GM19023 (cell line): ENCODE results near the gene CTXN1.
"Not testable (repeated sequence)": the region's sequence is repeated elsewhere in the genome, so short reads cannot be mapped to it uniquely, and the experiment has no call there.

Experiments
- ATAC-seq: cut with Tn5 transposase; IDR thresholded peaks from one replicate; pipeline ENCODE4 v1.9.1; 2021; ENCODE audit warnings: mild to moderate bottlenecking, moderate library complexity; ENCODE audit not compliant: unreplicated experiment

CTXN1 gene

DNA sequence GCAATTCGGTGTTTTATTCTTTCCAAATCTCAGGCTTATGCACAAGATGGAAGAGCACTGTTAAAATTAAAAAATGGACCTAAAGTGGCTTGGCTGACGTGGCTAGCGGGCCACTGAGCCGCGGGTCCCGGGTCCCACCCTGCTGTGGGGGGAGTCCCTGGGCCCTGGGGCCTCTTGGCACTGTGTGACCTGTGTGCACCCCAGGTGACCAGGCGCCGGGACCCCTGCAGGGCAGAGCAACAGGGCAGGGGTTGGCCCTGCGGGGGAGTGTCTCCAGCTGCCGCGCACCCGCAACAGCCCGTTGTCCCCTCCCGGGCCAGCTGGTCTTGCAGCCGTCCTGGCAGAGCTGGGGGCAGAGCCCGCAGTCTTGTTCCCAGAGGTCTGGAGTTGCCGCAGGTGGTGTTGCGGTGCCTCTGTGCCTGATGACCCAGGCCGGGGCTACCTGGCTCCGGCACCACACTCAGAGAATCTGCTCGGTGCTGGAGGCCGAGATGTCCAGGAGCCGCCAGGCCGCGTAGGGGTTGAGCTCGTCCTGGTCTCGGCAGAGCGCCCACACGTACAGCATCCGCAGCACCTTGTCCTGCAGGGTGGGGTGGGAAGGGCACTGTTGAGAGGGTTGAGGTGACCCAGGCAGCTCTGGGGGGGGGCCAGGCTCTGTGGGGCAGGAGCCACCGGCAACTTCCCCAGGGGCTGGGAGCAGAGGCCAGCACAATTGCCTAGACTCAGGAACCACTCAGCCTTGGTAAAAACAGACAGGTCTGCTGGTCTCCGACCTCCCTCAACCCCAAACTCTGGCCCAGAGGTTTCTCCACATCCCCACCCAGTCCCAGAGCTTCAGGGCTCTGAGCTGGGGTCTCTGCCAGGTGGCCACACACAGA lies 1.0 kb upstream of the CTXN1 start:
- ATAC-seq = no peak

DNA sequence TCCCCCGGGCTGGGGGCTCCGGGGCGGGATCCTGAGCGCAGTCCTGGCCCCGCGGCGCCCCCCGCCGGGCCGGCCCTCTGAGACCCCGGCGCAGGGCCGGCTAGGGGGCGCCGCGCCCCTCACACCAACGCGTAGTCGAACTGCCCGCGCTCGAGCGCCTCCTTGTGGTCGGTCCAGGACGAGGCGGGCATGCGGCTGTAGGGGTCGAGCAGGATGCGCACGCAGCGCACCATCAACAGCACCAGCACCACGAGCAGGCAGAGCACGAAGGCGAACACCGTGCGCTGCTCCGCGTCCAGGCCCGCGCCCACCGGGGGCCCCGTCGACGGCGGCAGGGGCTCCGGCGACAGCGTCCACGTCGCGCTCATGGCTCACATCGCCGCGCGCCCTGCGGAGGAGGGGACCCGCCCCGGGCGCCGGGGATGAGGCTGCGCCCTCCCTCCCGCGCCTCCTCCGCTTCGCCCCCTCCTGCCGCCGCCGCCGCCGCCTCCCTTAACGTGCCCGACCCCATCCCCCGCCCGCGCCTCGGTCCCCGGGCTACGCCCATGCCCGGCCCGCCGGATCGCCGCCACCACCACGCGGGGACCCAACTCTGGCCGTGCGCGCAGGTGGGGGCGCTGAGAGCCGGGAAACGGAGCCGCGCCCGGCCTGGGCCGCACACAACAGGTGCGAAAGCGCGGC lies 624 bp downstream of the CTXN1 start:
- no peak for ATAC-seq

DNA sequence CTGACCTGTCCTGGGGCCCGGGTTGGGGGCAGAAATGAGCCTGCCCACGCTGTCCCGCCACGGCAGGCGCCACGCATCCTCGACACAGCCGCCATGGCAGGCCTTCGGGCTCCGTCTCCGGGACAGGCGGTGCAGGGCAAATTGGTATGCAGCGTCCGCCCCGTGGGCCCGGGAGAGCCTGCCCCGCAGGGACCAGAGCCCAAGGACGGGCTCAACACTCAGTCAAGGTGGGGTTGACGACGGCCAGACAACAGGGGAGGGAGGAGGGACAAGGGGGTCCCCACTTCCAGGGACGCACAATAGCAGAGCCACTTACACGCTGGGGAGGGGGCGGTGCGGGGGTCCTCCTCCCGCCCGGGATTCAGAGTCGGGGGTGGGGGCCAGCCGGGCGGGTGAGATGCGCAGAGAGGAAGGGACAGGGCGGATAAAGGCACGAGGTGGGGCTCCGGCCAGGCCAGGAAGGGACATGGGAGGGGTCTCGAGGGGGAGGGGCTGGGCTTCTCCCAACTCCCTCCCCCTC lies 1.2 kb downstream of the CTXN1 start:
- ATAC-seq = no peak

DNA sequence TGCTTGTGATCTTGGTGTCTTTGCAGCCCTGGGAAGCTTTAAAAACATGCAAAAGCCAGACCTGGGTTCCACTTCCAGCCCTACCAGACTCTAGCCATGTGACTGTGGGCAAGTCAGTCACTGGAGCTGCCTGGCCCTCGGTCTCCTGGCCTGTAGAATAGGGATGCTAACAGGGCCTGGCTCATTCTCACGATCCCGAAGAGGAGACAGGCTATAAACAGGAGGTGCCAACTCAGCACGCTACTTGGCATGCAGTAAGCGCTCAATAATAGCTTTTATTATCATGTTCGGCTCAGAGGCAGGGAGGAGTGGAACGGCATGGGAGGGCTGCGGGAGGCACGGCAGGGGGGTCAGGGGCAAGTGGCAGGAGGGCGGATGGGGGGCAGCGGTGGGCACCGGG lies 1.7 kb downstream of the CTXN1 start:
- ATAC-seq = no peak

DNA sequence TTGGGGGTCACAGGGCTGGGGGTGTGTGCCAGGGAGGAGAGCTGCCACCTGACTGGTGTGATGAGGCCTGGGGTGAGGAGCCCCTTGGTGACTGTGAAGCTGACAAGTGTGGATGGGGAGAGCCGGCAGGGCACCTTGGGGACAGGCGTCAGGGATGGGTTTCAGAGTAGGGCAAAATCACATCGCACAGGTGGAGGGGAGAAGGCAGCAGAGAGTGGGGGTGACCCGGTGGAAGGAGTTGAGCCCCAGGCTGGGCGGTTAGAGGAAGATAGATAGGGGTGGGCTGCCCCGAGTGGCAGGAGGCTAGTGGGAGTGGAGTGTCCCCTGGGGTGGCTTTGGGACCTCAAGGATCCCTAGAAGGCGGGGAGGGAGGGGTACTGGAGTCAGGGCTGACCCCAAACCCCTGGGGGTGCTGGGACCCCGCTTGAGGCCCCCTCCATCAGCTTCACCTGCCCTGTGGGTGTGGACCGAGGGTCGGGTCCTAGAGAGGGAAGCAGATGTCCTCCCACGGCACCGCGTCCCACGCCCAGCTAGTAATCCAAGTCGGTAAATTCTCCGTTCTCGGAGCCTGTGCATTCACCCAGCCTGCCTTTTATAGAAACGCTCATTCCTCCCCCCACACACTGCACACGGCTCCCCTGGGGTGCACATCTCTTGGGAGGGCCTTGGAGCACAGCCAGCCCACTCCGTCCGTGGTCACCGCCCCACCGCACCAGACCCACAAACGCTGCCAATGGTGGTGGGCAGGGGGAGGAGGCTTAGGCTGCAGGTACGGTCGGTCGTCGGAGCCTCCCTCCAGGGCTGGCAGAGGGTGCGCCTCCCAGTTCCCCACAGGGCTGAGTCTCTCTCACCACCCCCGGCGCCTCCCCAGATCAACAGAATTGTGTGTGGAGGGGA lies 2.4 kb downstream of the CTXN1 start:
- ATAC-seq = no peak

DNA sequence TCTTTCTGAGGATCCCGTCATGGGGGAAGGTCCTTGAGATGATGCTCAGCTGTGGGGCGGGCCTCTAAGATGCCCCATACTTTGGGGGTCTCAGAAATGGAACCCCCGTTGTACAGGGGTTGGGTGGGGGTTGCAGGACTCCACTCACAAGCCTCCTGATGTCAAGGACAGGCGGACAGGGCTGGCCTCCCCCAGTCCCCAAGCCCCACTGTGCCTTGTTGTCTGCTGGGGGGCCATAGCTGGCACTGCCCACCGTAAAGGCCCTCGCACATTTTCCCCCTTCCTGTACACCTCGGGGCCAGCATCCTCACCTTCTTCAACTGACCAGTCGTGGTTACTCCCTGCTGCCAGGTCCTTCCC lies 3.1 kb downstream of the CTXN1 start:
- ATAC-seq = no peak

DNA sequence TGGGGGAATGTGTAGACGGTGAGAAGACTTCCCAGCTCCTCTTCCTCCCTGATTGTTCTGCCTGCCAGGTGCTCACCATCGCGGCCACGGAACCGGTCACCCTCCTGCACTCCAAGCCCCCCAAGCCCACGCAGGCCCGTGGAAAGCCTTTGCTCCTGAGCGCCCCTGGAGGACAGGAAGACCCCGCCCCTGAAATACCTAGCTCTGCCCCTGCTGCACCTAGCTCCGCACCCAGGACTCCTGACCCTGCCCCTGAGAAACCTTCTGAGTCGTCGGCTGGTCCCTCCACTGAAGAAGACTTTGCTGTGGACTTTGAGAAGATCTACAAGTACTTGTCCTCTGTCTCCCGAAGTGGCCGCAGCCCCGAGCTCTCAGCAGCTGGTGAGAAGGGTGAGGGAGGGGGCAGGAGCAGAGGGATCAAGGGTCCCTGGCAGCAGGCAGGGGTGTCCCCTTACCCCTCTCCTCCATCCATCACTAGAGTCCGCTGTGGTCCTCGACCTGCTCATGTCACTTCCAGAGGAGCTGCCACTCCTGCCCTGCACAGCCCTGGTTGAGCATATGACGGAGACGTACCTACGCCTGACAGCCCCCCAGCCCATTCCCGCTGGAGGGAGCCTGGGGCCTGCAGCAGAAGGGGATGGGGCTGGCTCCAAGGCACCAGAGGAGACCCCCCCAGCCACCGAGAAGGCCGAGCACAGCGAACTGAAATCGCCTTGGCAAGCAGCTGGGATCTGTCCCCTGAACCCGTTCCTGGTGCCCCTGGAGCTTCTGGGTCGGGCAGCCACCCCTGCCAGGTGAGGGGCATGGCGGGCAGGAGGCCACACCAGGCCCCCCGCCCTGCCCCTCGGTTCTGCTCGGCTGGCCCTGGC lies 3.7 kb downstream of the CTXN1 start:
- no peak for ATAC-seq

DNA sequence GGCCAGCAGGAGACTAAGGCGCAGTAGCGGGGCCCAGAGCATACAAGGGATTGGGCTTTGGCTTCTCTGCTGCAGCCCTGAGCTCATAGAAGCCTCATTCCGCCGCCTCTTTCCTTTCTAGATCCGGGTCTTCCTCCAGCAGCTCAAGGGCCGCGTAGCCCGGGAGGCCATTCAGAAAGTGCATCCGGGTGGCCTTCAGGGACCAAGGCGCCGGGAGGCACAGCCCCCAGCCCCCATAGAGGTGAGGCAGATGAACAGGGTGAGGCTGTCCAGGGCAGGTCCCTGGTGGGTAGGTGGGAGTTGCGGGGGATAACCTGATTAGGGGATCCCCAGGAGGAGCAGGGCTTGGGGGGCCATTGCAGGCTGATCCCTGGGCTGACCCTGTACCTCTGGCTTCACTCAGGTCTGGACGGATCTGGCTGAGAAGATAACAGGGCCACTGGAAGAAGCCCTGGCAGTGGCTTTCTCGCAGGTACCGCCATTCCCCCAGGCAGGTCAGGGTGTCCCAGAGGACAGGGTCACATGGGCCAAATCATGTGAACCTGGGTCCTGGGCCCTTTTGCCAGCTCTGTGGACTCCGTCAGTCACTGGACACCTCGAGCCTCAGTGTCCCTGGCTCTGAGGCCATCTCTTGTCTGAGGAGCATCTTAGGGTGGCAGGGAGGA lies 4.5 kb downstream of the CTXN1 start:
- no peak for ATAC-seq

DNA sequence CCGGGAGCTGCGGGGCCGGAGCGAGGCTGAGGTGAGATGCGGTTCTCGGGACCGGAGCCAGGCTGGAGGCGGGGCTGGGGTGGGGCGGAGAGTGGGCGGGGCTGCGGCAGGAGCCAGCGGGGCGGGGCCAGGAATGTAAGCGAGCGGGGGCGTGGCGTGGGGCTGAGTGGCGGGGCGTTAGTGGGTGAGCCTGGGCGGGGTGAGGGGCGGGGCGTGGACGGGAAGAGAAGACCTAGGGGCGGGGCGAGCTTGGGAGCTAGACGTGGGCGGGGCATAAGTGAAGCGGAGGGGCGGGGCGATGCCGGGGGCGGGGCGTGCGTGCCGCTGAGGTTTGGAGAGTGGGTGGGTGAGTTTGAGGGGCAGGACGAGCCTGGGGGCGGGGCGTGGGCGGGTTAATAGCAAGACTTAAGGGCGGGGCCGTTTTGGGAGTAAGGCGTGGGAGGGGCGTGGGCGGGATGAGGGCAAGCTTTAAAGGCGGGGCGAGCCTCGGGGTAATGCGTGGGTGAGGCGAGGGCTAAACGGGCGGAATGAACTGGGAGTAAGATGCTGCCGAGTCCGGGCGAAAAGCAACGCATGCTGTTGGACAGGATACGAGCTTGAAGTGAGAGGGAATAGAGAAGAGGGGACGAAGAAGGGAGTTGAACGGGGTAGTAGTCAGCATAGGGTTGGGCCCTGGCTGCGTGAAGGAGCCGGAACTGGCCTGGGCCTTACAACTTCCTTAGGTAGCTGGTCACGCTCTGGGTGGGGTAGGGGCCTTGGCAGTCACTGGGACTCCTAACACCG lies 5.2 kb downstream of the CTXN1 start:
- ATAC-seq = peak; percentile 40

DNA sequence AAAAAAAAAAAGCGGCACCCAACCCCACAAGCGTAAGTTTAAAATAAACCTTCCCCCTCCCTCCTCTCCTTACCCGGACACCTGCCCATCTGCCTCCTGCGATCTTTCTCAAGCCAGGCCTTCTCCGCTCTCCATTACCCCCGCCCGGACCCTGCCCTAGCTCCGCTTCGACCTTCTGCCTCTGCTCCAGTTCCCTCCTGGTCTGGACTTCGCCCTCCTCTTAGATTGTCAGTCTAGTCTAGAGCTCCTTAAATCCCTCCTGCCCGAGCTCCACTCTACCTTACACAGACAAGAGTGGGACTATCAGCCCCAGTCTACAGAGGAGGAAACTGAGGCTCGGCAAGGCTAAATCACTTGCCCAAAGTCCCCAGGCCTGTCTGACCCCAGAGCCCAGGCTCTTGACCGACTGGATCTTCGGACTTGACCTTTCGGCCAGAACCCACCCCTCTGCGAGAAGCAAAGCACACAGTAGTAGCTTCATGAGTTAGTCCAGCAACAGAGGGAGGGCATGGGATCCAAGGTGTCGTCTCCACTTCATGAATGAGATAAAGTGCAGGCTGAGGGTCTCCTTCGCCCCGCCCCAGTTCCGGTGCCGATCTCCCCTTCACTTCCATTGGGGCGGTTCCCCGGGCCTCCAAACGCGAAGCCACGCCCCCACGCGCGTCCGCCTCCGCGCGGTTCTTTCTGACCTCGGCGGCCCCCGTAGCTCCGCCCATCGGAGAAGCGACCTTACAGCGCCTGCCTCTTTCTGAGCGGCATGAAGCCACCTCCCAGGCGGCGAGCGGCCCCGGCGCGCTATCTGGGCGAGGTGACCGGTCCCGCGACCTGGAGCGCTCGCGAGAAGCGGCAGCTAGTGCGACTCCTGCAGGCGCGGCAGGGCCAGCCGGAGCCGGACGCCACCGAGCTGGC lies 6.1 kb downstream of the CTXN1 start, which contains the start of gene SNAPC2:
TSS of gene SNAPC2 (plus strand) at position 729 of the 909 bp plus-strand sequence. CDS start at position 758, 29 bp downstream.
- peak; percentile 58 for ATAC-seq

DNA sequence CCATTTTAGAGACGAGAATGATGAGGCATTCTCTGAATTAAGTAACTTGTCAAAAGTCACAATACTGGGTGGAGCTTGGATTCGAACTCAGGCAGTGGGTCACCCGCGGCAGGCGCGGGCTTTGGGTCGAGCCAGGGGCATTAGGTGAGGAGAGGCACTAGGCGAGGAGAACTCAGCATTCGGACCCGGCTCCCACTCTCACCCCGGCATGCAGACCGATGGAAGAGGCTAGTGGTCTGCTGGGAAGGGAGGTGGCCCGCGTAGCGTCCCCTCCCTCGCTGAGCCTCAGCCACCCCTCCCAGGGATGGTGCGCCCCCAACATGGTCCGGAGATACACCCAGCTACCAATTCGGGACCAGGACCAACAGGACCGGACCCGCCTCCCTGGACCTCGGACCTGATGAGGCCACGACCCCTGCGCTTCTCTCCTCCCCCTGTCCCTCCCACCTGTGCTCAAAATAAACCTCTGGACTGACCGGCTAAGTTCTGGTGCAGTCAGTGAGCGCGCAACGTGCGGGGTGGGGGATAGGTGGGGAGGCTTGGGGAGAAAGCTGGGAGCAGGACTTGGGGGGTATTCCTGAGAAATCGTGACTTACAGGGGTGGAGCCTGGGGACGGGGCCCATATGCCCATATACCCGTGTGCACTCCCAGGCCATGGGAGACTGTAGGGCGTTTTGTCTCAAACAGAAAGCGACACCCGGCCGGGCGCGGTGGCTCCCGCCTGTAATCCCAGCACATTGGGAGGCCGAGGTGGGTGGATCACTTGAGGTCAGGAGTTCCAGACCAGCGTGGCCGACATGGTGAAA lies 7.1 kb downstream of the CTXN1 start:
- no peak for ATAC-seq

DNA sequence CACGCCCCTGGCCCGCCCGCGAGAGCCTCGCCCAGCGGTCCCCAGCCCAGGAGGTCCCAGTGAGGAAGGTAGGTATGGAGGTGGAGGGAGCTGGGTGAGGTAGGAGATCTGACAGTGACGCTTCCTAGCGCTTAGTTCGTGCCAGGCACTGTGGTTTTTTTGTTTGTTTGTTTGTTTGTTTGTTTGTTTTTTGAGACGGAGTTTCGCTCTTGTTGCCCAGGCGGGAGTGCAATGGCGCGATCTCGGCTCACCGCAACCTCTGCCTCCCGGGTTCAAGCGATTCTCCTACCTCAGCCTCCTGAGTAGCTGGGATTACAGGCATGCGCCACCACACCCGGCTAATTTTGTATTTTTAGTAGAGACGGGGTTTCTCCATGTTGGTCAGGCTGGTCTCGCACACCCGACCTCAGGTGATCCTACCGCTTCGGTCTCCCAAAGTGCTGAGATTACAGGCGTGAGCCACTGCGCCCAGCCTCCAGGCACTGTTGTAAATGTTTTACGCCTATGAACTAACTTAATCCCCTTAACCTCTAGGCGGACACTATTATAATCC lies 7.8 kb downstream of the CTXN1 start:
- not testable (repeated sequence) for ATAC-seq

DNA sequence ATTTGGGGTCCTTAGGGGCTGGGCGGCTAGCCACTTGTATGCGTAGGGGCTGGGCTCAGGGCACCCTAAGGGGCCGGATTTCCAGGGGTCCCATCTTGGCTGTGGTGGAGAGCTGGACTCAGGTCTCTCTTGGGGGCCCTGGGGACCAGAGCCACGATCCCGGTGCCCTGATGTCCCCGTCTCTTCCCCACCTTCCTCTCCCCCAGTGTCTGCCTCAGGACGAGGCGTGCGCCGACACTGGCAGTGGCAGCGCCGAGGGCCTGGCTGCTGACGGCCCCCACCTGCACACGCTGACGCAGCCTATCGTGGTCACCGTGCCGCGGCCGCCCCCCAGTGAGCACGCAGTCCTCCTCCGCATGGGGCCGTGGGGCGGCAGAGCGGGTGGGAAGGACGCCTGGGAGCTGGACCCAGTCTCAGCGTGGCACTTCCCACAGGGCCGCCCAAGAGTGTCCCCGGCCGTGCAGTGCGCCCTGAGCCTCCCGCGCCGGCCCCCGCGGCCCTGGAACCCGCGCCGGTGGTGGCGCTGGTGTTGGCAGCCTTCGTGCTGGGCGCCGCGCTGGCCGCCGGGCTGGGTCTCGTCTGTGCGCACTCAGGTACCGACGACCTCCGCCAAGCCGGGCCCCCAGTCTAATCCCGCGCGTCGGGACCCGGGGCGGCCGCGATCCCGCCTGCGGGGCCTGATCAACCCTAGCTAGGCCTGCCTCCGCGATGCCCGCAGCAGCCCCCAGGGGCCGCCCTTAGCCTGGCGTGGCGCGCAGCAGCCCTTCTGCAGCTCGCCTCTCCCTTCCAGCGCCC lies 8.5 kb downstream of the CTXN1 start:
- ATAC-seq = no peak

DNA sequence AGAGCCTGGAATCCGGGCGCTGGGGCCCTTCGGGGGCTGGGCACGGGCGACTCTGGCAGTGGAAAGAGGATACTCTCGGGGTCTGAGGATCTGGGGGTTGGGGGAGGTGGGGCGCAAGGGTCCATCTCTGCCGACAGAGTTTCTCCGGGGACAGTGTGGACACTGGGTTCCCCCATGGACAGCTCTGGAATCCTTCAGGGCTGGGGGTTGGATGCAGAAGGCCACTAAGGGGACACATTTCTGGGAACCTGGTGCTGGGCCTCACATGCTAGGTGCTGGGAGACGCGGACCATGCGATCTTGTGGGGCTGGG lies 9.0 kb downstream of the CTXN1 start:
- ATAC-seq = no peak

DNA sequence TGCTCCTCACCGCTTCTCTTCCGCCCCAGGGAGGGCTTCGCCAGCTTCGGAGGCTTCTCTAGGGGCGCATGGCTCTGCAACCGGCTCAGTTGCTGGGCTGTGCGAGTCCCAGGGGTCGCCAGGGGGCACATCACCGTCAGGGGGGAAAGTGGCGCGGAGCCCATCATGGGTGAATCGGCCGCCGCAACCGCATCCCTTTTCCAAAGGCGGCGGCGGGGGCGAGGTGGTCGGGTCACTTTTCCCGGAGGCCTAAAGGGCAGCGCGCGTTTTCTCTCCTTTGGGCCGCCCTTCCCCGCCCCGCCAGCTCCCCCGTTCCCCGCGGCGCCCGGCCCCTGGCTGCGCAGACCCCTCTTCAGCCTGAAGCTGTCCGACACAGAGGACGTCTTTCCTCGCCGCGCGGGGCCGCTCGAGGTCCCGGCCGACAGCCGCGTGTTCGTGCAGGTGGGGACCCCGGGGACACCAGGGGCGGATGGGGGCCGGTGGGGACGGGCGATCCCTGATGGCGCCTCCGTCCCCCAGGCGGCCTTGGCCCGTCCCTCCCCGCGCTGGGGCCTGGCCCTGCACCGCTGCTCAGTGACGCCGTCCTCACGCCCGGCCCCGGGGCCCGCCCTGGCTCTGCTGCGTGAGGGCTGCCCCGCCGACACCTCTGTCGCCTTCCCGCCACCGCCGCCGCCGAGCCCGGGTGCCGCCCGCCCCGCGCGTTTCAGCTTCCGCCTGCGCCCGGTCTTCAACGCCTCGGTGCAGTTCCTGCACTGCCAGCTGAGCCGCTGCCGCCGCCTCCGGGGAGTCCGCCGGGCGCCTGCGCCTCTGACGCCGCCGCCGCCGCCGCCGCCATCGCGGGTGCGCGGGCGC lies 9.6 kb downstream of the CTXN1 start:
- ATAC-seq = no peak
